Panc1 (cell line): ENCODE measurements around the gene MIF4GD.

Experiments
- CTCF ChIP-seq: fragments of 450-650 bp; IDR thresholded peaks from 2 replicates; pipeline ENCODE4 v1.5.1; 2017; ENCODE audit warnings: mild to moderate bottlenecking
- POLR2AphosphoS5 ChIP-seq: IDR thresholded peaks from 2 replicates; pipeline ENCODE4 v1.6.1; 2012; ENCODE audit warnings: mild to moderate bottlenecking, low read depth, low read length, moderate library complexity
- REST ChIP-seq, 2 experiments: IDR thresholded peaks; 2 replicates each; pipeline ENCODE4 v1.6.1; 2011 to 2012; ENCODE audit warnings: low read depth in 2 of 2, control low read depth in 1 of 2, low read length in 1 of 2, mild to moderate bottlenecking in 1 of 2, moderate library complexity in 1 of 2; ENCODE audit not compliant: insufficient read depth in 1 of 2

GRCh38 chr17:75270966-75271232 lies at the start of gene MIF4GD:
- TF ChIP-seq CTCF (no peak), POLR2AphosphoS5 (no peak; the same call in 1 of the 2 replicates), REST (IDR thresholded peaks at IDR 0.05; ENCODE audit: insufficient read depth in 1 of 2, low read depth in 2 of 2, low read length in 1 of 2) (no peak)
